EH (cell line): Measurements from ENCODE around the gene SPRED2.
"Not testable (repeated sequence)": the region's sequence is repeated elsewhere in the genome, so short reads cannot be mapped to it uniquely, and the experiment has no call there.

Experiments used
- DNase-seq: peaks from one replicate; pipeline ENCODE4 v3.0.0-alpha.2; 2015; ENCODE audit warnings: low read depth

The SPRED2 gene

GRCh38 chr2:65340898-65341681 is 91.3 kb downstream of the SPRED2 start:
- DNase-seq = no peak

DNA sequence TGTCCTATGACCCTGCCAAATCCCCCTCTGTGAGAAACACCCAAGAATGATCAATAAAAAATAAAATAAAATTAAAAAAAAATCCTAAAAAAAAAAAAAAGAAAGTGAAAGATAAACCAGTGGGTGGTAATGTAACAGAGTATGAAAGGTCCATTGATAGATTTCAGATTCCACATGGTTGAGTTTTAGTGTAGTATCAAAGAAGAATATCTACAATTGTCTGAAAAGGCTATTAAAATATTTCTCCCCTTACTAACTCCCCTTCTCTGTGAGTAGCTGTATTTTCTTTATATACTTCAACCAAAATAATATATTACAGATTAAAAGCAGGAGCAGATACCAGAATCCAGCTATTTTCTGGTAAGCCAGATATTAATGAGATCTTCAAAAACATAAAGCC is 92.8 kb downstream of the SPRED2 start:
- no peak for DNase-seq

- not testable (repeated sequence) for DNase-seq
Observed at GRCh38 chr2:65338830-65339495, 93.4 kb downstream of the SPRED2 start.

DNA sequence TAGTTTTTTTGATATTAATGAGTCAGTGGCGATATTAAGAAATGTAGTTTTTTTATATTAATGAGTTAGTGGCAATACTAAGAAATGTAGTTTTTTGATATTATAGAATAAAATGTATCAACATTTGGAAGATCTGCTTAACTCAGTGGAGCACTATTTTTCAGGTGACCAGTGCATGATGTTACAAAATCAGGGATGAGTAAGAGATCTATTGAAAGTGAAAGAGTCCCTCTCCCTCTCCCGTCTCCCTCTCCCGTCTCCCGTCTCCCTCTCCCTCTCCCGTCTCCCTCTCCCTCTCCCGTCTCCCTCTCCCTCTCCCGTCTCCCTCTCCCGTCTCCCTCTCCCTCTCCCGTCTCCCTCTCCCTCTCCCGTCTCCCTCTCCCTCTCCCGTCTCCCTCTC is 94.5 kb downstream of the SPRED2 start:
- not testable (repeated sequence) for DNase-seq

DNA sequence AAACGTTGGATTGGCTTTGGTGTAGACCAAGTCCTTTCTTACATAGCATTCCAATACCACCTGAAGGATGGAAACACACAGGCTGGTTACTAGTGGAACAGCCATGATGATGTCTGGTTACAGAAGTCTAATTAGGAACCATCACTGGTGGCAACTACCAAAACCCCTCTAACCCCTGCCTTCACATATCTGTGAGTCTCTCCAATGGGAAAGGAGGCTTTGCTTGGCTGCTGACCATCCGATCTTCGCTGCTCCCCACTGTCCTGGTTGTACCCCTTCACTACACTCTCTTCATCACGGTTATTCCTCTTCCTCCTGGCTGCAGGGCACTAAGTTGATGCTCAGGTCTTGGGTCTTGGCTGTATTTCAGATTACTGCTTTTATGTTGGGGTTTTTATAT is 97.7 kb downstream of the SPRED2 start:
- no peak for DNase-seq

DNA sequence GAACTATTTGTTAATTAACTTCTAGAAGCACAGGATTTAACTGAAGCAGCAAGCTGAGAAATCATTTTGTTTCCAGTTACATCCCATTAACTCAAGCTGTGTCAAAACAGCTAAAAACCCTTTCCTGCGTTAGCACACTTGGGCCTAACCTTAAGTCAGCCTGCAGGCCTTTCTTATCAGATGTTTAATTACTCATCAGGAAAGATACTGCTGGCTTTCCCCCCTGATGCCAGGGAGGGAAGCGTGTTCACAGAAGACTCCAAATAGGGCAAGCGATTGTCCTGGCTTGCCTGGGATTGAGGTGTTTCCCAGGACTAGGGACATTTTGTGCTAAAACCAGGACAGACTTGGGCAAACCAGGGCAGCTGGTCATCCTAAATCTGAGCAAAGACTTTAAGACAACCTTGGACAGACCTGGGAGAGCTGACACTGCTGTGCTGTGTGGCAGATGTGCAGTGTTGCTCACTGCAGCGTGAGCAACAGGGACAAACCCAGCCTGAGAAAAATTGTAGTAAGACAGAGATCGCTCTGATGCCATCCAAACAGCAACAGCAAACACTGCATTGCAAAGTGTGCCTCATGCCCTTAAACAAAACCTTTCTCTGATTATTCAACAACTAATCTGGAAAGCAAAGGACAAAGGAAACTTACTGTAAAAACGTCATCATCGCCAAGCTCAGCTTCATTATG is 100.9 kb downstream of the SPRED2 start:
- DNase-seq = no peak

- no peak for DNase-seq
Observed at GRCh38 chr2:65329525-65329924, 102.9 kb downstream of the SPRED2 start.

- no peak for DNase-seq
Observed at GRCh38 chr2:65326276-65326675, 106.1 kb downstream of the SPRED2 start.

DNA sequence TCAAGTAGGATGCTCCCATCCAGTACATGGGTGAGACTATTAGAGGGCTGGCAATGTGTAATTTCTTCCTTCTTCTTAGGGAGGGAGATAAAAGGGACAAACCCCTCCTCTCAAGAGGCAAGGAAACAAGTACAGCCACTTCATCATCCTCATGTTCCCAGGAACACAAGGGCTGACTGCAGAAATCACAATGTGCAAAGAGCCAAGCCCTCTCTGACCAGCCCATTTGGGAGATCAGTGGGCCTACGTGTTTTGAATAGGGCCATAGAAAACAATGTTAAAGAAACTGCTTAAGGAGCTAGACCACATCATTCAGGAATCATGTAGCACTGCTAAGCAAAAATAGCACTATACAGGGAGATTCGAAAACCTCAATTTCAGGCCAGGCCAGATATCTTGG is 107.3 kb downstream of the SPRED2 start:
- DNase-seq = no peak

DNA sequence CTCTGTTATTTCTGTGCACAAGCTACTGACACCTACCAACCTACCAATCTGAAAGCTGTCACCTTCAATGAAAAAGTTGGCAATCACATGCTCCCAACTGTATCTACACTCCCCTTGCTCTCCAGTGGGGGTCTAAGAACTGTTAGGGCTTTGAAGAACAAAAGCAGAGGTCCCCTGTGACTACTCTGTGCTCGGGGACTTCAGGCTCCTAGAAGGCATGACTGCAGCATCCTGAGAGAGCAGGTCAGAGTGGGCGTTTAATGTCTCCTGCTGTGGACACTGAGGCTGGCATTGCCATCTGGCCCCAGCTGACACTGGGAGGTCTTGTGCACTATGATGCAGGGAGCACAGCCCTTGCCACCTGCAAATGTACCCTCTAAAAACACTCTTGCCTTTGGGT is 111.5 kb downstream of the SPRED2 start:
- no peak for DNase-seq

DNA sequence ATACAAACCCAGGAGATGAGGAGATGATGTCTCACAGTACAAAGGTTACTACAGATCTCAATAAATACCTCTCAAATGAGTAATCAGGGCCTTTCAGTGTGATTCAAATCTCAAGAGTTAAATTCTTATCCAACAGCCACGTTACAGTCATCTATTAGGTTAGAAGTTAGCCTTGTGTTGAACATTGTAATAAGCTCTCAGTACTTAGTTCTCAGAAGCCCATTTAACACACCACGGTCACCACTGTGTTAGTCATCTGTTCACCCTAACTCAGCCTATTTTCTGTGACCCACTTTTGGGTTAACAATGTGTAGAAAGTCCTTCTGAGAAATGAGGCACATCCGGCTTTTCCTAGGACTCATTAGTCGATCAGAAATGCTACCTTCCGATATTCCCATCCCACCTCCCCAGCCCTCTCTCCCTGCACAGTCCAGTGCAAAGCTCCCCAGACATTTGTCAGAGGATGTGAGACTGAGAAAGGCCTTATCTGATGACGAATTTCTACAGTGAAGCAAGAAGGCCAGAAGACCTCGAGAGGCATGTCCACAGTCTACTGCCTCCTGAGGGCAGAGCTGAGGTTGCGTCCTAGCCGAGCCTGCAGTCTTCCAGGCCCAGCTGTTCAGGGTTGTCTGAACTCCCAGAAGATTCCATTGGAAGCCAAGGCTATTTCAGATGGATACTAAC is 112.2 kb downstream of the SPRED2 start:
- peak; percentile 95 for DNase-seq

GRCh38 chr2:65319674-65320041 is 112.7 kb downstream of the SPRED2 start:
- DNase-seq = no peak

DNA sequence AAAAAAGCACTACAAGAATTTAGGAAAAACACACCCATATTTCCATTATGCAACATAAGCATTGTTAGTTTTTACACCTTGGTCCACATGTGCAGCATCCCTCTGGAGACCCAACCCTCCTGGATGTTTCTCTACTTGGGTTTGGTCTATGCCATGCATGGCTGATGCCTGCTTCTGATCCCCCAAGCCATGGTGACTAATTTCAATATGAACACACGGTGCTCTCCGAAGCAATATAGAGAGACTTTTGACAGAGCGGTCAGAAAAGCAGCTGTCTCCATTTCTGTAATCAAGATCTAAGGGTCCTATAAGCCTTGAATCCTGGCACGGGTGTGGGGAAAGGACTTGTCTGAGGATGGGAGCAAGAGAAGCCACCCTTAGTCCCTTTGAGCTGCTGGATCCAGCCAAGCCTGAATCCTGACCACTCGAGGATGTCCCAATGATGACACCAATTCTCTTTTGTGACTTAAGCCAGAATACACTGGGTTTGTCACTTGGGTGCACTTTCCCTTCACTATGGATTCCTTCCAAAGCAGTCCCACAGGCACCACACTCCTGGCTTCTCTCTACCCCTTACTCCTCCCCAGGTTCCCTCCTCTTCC is 113.2 kb downstream of the SPRED2 start:
- DNase-seq = no peak

DNA sequence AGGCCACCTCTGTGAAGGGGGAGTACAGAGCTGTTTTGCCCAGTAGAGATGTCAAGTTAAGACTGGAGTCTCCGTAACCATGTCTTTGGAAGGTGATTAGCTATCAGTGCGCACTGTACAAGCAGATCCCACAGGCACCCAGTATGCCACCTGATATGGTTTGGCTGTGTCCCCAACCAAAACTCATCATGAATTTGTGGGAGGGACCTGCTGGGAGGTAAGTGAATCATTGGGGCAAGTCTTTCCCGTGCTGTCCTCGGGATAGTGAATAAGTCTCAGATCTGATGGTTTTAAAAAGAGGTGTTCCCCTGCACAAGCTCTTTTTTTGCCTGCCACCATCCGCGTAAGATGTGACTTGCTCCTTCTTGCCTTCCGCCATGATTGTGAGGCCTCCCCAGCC is 114.6 kb downstream of the SPRED2 start:
- no peak for DNase-seq

GRCh38 chr2:65317351-65317750 is 115.0 kb downstream of the SPRED2 start:
- not testable (repeated sequence) for DNase-seq

GRCh38 chr2:65316072-65316471 is 116.3 kb downstream of the SPRED2 start:
- DNase-seq = no peak

GRCh38 chr2:65314801-65315441 is 117.5 kb downstream of the SPRED2 start:
- DNase-seq = no peak

DNA sequence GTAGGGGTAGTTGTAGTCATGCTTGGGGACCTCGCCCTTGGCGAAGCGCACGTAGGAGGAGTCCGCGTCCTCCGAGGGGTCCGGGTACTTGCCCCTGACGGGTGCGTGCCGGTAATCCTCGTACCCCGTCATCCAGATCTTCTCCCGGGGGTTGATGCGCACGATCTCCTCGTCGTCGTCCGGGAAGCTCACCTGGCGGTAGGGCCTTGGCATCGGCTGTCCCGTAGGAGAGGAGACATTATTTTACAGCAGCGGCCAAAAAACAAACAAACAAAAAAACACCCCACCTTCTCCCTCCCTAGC is 118.5 kb downstream of the SPRED2 start:
- no peak for DNase-seq

DNA sequence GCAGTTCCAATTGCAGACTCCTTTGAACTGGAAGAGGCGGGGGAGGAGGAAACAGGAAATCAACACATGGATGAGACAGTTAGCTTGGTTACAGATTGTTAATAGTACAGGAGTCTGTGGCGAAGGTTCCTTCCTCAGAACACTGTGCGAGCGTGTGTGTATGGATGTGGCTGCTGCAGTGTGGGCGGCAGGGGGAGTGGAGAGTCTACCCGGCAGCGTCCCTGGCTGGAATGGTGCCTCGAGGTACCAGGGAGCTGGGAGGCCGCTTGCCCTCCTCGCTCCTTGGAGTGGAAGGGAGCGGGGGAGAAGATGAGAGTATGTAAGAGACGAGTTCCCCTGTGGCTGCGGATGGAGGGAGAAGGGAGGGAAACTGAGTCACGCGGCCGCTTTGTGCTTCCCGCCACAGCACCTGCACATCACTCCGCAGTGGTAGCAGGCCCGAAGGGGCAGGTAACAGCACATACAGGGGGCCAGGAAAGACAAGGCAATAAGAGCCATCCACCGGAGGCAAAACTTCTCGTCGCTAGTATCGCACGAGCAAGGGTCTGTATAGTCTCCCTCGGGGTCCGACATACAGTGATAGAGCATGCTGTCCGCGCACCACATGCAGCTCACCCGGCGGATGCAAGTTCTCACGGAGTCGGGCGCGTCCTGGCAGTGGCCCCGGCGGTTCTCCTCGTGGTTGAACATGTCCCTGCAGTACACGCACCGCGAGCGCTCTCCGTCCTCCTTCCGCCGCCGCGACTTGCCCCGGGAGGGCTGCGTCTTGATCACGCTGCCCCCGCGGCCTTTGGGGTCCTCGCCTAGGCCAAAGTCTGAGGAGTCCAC is 119.1 kb downstream of the SPRED2 start:
- DNase-seq = no peak

- DNase-seq = no peak
Observed at GRCh38 chr2:65311596-65311995, 120.8 kb downstream of the SPRED2 start.

- no peak for DNase-seq
Observed at GRCh38 chr2:65311049-65311448, 121.3 kb downstream of the SPRED2 start.
